ENCODE measurements around the gene LAMA3.

GRCh38 chr18:23842305-23842704, 153.1 kb downstream of the LAMA3 start:
- TF ChIP-seq, protein P1, sequence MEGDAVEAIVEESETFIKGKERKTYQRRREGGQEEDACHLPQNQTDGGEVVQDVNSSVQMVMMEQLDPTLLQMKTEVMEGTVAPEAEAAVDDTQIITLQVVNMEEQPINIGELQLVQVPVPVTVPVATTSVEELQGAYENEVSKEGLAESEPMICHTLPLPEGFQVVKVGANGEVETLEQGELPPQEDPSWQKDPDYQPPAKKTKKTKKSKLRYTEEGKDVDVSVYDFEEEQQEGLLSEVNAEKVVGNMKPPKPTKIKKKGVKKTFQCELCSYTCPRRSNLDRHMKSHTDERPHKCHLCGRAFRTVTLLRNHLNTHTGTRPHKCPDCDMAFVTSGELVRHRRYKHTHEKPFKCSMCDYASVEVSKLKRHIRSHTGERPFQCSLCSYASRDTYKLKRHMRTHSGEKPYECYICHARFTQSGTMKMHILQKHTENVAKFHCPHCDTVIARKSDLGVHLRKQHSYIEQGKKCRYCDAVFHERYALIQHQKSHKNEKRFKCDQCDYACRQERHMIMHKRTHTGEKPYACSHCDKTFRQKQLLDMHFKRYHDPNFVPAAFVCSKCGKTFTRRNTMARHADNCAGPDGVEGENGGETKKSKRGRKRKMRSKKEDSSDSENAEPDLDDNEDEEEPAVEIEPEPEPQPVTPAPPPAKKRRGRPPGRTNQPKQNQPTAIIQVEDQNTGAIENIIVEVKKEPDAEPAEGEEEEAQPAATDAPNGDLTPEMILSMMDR (IDR thresholded peaks at IDR 0.05), result no peak
- no peak for TF ChIP-seq POLR2A (IDR thresholded peaks at IDR 0.05)

Data from Peyer's patch (tissue), 4 donors.